HepG2 (cell line): Measurements from ENCODE around the gene PARP3. TPM values are rescaled to one million over a fixed set of nuclear protein-coding genes. Genes with fewer than 3 reads are reported as not detected.

Experiments used
- ARNT ChIP-seq: fragments of 450-650 bp; IDR thresholded peaks from 2 replicates; pipeline ENCODE4 v1.6.1; 2017
- CCDC6 ChIP-seq: sonication (generic); formaldehyde crosslinking; IDR thresholded peaks from 2 replicates; pipeline ENCODE4 v1.8.1; 2022; ENCODE audit warnings: mild to moderate bottlenecking, missing genetic modification reagents, moderate library complexity
- FOXP1 ChIP-seq, 2 experiments: fragments of 450-650 bp in 1 of 2; IDR thresholded peaks; 2 replicates each; pipeline ENCODE4 v1.6.1; 2017 to 2018; ENCODE audit warnings: antibody characterized with exemption in 1 of 2
- GZF1 ChIP-seq: sonication (generic); formaldehyde crosslinking; IDR thresholded peaks from 2 replicates; pipeline ENCODE4 v1.5.1; 2020; ENCODE audit warnings: mild to moderate bottlenecking, missing genetic modification reagents
- POLR2AphosphoS5 ChIP-seq: IDR thresholded peaks from 2 replicates; pipeline ENCODE4 v1.6.1; 2012; ENCODE audit warnings: low read depth, low read length
- SRF ChIP-seq: IDR thresholded peaks from 2 replicates; pipeline ENCODE4 v1.6.1; 2011; ENCODE audit warnings: mild to moderate bottlenecking, low read depth, low read length, moderate library complexity
- ZNF207 ChIP-seq: fragments of 450-650 bp; IDR thresholded peaks from 2 replicates; pipeline ENCODE4 v1.6.1; 2016; ENCODE audit warnings: antibody characterized with exemption, borderline replicate concordance
- ZNF431 ChIP-seq: sonication (generic); formaldehyde crosslinking; IDR thresholded peaks from 2 replicates; pipeline ENCODE4 v1.9.0; 2022; ENCODE audit warnings: missing genetic modification reagents, low read depth, mild to moderate bottlenecking, borderline replicate concordance
- ZNF766 ChIP-seq: sonication (generic); formaldehyde crosslinking; IDR thresholded peaks from 2 replicates; pipeline ENCODE4 v1.5.0; 2020; ENCODE audit warnings: missing genetic modification reagents, borderline replicate concordance
- ZSCAN21 ChIP-seq: sonication (generic); formaldehyde crosslinking; IDR thresholded peaks from 2 replicates; pipeline ENCODE4 v1.8.0; 2022; ENCODE audit warnings: mild to moderate bottlenecking, missing genetic modification reagents, moderate library complexity, borderline replicate concordance
- polyA plus RNA-seq, 8 experiments: library from polyadenylated mRNA; depleted of rRNA in 3 of 8; stranded (reverse) in 7 of 8; unstranded in 1 of 8; fragments of >200 nt; fragmentation: Illumina TruSeq in 4 of 8; extraction: Trizol in 4 of 8; gene quantifications; 2 replicates each; pipeline versions ENCODE4 v1.2.1 to v1.2.3, GENCODE V29; 2011 to 2016; ENCODE audit warnings: low read depth in 4 of 8, missing spikeins in 1 of 8, mixed read lengths in 1 of 8; ENCODE audit not compliant: insufficient read depth in 1 of 8
- total RNA-seq, 5 experiments: library from RNA; depleted of rRNA; stranded (reverse); fragments of >200 nt; fragmentation: Illumina TruSeq; extraction: Trizol; gene quantifications; 2 replicates each; pipeline ENCODE4 v1.2.3, GENCODE V29; 2016; ENCODE audit warnings: low read depth in 1 of 5
- TF ChIP-seq, protein P1 (sequence below): sonication (generic); formaldehyde crosslinking; IDR thresholded peaks from 2 replicates; pipeline ENCODE4 v1.8.0; 2022; ENCODE audit warnings: mild to moderate bottlenecking, missing genetic modification reagents, moderate library complexity
- TF ChIP-seq, protein P2 (sequence below): sonication (generic); formaldehyde crosslinking; IDR thresholded peaks from 2 replicates; pipeline ENCODE4 v1.5.0; 2020; ENCODE audit warnings: mild to moderate bottlenecking, missing genetic modification reagents, moderate library complexity
- TF ChIP-seq, protein P3 (sequence below): sonication (generic); formaldehyde crosslinking; IDR thresholded peaks from 2 replicates; pipeline ENCODE4 v1.8.0; 2022; ENCODE audit warnings: mild to moderate bottlenecking, missing genetic modification reagents, moderate library complexity
- TF ChIP-seq, protein P4 (sequence below): sonication (generic); formaldehyde crosslinking; IDR thresholded peaks from 2 replicates; pipeline ENCODE4 v1.4.0; 2020; ENCODE audit warnings: missing genetic modification reagents
- TF ChIP-seq, protein P5 (sequence below): sonication (generic); formaldehyde crosslinking; IDR thresholded peaks from 2 replicates; pipeline ENCODE4 v1.9.0; 2022; ENCODE audit warnings: missing genetic modification reagents, mild to moderate bottlenecking, borderline replicate concordance
- TF ChIP-seq, protein P6 (sequence below): sonication (generic); formaldehyde crosslinking; IDR thresholded peaks from 2 replicates; pipeline ENCODE4 v1.8.1; 2023; ENCODE audit warnings: missing genetic modification reagents, inconsistent platforms, borderline replicate concordance
- TF ChIP-seq, protein P7 (sequence below): sonication (generic); formaldehyde crosslinking; IDR thresholded peaks from 2 replicates; pipeline ENCODE4 v1.8.1; 2023; ENCODE audit warnings: missing genetic modification reagents, mild to moderate bottlenecking, borderline replicate concordance
- TF ChIP-seq, protein P8 (sequence below): sonication (generic); formaldehyde crosslinking; IDR thresholded peaks from 2 replicates; pipeline ENCODE4 v1.4.0; 2020; ENCODE audit warnings: mild to moderate bottlenecking, missing genetic modification reagents

PARP3 gene
- total and polyA plus RNA-seq, 2 of the 13 experiments (the other 11 are each of a cell fraction or from before 2014, with no cell fraction given), result 11.2 to 21.5 TPM

DNA sequence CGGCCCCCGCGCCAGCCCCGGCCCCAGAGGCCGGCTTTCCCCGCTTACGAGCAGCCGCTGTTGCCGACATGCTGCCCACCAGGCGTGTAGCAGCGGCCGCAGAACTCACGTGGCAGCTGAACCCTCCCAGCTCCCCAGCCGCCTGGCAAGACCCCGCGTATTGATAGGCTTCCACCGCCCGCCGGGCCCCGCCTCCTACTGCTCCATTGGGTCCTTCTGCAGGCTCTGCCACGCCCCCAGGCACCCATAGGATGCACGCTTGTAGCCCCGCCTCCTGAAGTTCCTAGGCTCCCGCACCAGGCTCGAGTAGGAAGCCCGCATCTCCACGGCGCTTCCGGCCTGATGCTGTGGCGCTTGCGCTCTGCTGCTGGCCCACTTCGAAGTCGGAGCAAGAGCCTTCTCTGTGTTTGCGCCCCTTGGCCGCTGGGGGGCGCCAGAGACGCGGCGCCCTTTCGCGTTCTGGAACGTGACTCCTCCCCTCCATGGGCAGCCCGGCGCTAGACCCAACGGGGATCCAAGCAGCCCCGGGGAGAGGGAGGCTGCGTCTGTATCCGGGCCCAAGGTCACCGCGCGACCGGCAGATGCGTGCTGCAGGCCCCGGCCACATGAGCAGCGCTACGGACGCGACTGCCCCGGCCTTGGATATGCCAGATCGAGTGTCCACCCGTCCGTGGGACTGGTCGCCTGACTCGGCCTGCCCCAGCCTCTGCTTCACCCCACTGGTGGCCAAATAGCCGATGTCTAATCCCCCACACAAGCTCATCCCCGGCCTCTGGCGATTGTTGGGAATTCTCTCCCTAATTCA, at the start of gene PARP3, which contains the start of gene RRP9 (continued):
- TF ChIP-seq, protein P1, sequence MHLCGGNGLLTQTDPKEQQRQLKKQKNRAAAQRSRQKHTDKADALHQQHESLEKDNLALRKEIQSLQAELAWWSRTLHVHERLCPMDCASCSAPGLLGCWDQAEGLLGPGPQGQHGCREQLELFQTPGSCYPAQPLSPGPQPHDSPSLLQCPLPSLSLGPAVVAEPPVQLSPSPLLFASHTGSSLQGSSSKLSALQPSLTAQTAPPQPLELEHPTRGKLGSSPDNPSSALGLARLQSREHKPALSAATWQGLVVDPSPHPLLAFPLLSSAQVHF (CRISPR knock-in tag), result no peak
- TF ChIP-seq, protein P2, sequence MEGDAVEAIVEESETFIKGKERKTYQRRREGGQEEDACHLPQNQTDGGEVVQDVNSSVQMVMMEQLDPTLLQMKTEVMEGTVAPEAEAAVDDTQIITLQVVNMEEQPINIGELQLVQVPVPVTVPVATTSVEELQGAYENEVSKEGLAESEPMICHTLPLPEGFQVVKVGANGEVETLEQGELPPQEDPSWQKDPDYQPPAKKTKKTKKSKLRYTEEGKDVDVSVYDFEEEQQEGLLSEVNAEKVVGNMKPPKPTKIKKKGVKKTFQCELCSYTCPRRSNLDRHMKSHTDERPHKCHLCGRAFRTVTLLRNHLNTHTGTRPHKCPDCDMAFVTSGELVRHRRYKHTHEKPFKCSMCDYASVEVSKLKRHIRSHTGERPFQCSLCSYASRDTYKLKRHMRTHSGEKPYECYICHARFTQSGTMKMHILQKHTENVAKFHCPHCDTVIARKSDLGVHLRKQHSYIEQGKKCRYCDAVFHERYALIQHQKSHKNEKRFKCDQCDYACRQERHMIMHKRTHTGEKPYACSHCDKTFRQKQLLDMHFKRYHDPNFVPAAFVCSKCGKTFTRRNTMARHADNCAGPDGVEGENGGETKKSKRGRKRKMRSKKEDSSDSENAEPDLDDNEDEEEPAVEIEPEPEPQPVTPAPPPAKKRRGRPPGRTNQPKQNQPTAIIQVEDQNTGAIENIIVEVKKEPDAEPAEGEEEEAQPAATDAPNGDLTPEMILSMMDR (CRISPR knock-in tag), result peak; percentile 100
- TF ChIP-seq POLR2AphosphoS5 (peak; percentile 59), ZNF766 (peak; percentile 67; the same call in 1 of the 2 replicates), FOXP1 (IDR thresholded peaks at IDR 0.05) (no peak), FOXP1 (CRISPR knock-in tag; IDR thresholded peaks at IDR 0.05) (no peak), ZNF207 (no peak), ARNT (no peak), ZSCAN21 (peak; percentile 50; the same call in 1 of the 2 replicates), SRF (no peak), GZF1 (CRISPR knock-in tag) (peak; percentile 68), CCDC6 (no peak; the same call in 1 of the 2 replicates), ZNF431 (no peak; the same call in 1 of the 2 replicates)
- TF ChIP-seq, protein P3, sequence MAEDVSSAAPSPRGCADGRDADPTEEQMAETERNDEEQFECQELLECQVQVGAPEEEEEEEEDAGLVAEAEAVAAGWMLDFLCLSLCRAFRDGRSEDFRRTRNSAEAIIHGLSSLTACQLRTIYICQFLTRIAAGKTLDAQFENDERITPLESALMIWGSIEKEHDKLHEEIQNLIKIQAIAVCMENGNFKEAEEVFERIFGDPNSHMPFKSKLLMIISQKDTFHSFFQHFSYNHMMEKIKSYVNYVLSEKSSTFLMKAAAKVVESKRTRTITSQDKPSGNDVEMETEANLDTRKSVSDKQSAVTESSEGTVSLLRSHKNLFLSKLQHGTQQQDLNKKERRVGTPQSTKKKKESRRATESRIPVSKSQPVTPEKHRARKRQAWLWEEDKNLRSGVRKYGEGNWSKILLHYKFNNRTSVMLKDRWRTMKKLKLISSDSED (CRISPR knock-in tag), result no peak
- TF ChIP-seq, protein P4, sequence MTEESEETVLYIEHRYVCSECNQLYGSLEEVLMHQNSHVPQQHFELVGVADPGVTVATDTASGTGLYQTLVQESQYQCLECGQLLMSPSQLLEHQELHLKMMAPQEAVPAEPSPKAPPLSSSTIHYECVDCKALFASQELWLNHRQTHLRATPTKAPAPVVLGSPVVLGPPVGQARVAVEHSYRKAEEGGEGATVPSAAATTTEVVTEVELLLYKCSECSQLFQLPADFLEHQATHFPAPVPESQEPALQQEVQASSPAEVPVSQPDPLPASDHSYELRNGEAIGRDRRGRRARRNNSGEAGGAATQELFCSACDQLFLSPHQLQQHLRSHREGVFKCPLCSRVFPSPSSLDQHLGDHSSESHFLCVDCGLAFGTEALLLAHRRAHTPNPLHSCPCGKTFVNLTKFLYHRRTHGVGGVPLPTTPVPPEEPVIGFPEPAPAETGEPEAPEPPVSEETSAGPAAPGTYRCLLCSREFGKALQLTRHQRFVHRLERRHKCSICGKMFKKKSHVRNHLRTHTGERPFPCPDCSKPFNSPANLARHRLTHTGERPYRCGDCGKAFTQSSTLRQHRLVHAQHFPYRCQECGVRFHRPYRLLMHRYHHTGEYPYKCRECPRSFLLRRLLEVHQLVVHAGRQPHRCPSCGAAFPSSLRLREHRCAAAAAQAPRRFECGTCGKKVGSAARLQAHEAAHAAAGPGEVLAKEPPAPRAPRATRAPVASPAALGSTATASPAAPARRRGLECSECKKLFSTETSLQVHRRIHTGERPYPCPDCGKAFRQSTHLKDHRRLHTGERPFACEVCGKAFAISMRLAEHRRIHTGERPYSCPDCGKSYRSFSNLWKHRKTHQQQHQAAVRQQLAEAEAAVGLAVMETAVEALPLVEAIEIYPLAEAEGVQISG (CRISPR knock-in tag), result peak; percentile 81
- TF ChIP-seq, protein P5, sequence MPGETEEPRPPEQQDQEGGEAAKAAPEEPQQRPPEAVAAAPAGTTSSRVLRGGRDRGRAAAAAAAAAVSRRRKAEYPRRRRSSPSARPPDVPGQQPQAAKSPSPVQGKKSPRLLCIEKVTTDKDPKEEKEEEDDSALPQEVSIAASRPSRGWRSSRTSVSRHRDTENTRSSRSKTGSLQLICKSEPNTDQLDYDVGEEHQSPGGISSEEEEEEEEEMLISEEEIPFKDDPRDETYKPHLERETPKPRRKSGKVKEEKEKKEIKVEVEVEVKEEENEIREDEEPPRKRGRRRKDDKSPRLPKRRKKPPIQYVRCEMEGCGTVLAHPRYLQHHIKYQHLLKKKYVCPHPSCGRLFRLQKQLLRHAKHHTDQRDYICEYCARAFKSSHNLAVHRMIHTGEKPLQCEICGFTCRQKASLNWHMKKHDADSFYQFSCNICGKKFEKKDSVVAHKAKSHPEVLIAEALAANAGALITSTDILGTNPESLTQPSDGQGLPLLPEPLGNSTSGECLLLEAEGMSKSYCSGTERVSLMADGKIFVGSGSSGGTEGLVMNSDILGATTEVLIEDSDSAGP (CRISPR knock-in tag), result peak; percentile 93
- TF ChIP-seq, protein P6, sequence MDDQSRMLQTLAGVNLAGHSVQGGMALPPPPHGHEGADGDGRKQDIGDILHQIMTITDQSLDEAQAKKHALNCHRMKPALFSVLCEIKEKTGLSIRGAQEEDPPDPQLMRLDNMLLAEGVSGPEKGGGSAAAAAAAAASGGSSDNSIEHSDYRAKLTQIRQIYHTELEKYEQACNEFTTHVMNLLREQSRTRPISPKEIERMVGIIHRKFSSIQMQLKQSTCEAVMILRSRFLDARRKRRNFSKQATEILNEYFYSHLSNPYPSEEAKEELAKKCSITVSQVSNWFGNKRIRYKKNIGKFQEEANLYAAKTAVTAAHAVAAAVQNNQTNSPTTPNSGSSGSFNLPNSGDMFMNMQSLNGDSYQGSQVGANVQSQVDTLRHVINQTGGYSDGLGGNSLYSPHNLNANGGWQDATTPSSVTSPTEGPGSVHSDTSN (CRISPR knock-in tag), result 0 out of 2 replicates have a peak, but pooled peaks have one; percentile 22
- TF ChIP-seq, protein P7, sequence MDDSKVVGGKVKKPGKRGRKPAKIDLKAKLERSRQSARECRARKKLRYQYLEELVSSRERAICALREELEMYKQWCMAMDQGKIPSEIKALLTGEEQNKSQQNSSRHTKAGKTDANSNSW (CRISPR knock-in tag), result no peak
- TF ChIP-seq, protein P8, sequence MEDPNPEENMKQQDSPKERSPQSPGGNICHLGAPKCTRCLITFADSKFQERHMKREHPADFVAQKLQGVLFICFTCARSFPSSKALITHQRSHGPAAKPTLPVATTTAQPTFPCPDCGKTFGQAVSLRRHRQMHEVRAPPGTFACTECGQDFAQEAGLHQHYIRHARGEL (CRISPR knock-in tag), result no peak; the same call in 1 of the 2 replicates
